ENCODE data around the gene EFL1. TPM values are rescaled to one million over a fixed set of nuclear protein-coding genes. Genes with fewer than 3 reads are reported as not detected.

Gene EFL1
- total and polyA plus RNA-seq, 9 of the 15 experiments (the other 6 are each of a cell fraction or from before 2014, with no cell fraction given) = 4.8 to 32.5 (median 16.9) TPM

- no peak for TF ChIP-seq E2F6 (IDR thresholded peaks at IDR 0.05; ENCODE audit: borderline replicate concordance in 1 of 2, extremely low read depth in 1 of 2, insufficient read depth in 1 of 2, insufficient read length in 1 of 2, low read depth in 1 of 2, low read length in 1 of 2, poor library complexity in 1 of 2, severe bottlenecking in 1 of 2)
- TF ChIP-seq MAFF (IDR thresholded peaks at IDR 0.05; ENCODE audit: low read length) = no peak
- TF ChIP-seq TAF7 (tag; IDR thresholded peaks at IDR 0.05) = no peak
- no peak for TF ChIP-seq ZBTB1 (CRISPR knock-in tag; IDR thresholded peaks at IDR 0.05; ENCODE audit: borderline replicate concordance, low read depth)
Measured at GRCh38 chr15:82140886-82141285, 121.6 kb downstream of the EFL1 start (continued).

GRCh38 chr15:82139823-82140268 is 122.7 kb downstream of the EFL1 start:
- intact Hi-C loops (cut with micrococcal nuclease) (loop anchor here (1.0 kb wide), 1 partner anchor 32 kb away; no protein-coding TSS in a partner anchor), in situ Hi-C loops (cut with MboI) (no loop called here)
- Histone ChIP-seq H3K36me3 (ENCODE audit: control insufficient read depth, insufficient read depth, low read length) (peaks cover 29% of the 10 kb centered on the region; the same call in 2 of the 3 replicates), H2AFZ (ENCODE audit: low read depth, low read length) (peak overlapping the region; percentile 82), H3K4me3 (no peak overlapping the region), H3K4me2 (ENCODE audit: insufficient read depth, low read length) (no peak overlapping the region), H3K9ac (ENCODE audit: insufficient read depth in 1 of 2, low read depth in 2 of 2, low read length in 2 of 2) (no peak overlapping the region), H3K27ac (ENCODE audit: extremely low read depth, low read depth, low read length) (no peak overlapping the region), H3K79me2 (ENCODE audit: control insufficient read depth, insufficient read depth, low read length) (no peaks in the 10 kb centered on the region), H4K20me1 (replicated peaks; ENCODE audit: control insufficient read depth, insufficient read depth, low read length) (no peaks in the 10 kb centered on the region), H3K9me1 (ENCODE audit: control insufficient read depth, insufficient read depth, low read length) (no peaks in the 10 kb centered on the region), H3K4me1 (replicated peaks in 1 of 2; ENCODE audit: control insufficient read depth in 2 of 2, insufficient read depth in 2 of 2, low read length in 2 of 2) (peaks cover 0 to 2% of the 10 kb centered on the region in 2 experiments; a peak in 2 of 5 replicates), H3K27me3 (ENCODE audit: control insufficient read depth in 2 of 2, insufficient read depth in 2 of 2, low read length in 2 of 2) (no peaks in the 10 kb centered on the region), H3K9me3 (replicated peaks; ENCODE audit: control insufficient read depth, insufficient read depth, low read depth, low read length) (no peaks in the 10 kb centered on the region)
- FAIRE-seq = peak; percentile 59
- ChIA-PET POLR2A (interaction anchor here (0.7 to 1.0 kb wide), 2 partner anchors 11 to 227 kb away, joined by 3 to 4 read pairs; no protein-coding TSS in a partner anchor), CTCF (ENCODE audit: low intra/inter-chr PET ratio) (interaction anchor here (0.7 to 1.0 kb wide), 2 partner anchors 32 to 659 kb away, joined by 3 read pairs; no protein-coding TSS in a partner anchor)
- peak; percentile 77 for ATAC-seq
- 7% methylated on average over 5 of the region's 5 CpGs for WGBS (ENCODE audit: insufficient coverage, low coverage, missing lambda C conversion rate)
- DNase-seq (ENCODE audit: extremely low read depth in 1 of 4, low spot score in 3 of 4) = peak; percentile 29 to 39 (median 36)
- no TSS peak for BruUV-seq (replicated peaks)
- TF ChIP-seq REST (IDR thresholded peaks at IDR 0.05; ENCODE audit: borderline replicate concordance) (no peak; the same call in 1 of the 2 replicates), REST (CRISPR knock-in tag; IDR thresholded peaks at IDR 0.05; ENCODE audit: low read depth) (no peak), L3MBTL2 (IDR thresholded peaks at IDR 0.05) (no peak), ZKSCAN8 (CRISPR knock-in tag; IDR thresholded peaks at IDR 0.05) (no peak), MXI1 (IDR thresholded peaks at IDR 0.05; ENCODE audit: low read depth, low read length) (no peak), CEBPB (tag; IDR thresholded peaks at IDR 0.05) (peak; percentile 64), HMGN3 (IDR thresholded peaks at IDR 0.05; ENCODE audit: borderline replicate concordance, extremely low read depth, insufficient read length, low read depth, low read length) (no peak)

Data from K562 (cell line).